HepG2 (cell line): ENCODE data around the gene PCNX1. TPM values are rescaled to one million over a fixed set of nuclear protein-coding genes. Genes with fewer than 3 reads are reported as not detected.

ENCODE experiments used
- ATAC-seq: fragments of 200-7000 bp; cut with Tn5 transposase; 3 replicates; pipeline ENCODE4 v1.9.1; 2020; ENCODE audit warnings: mild to moderate bottlenecking, moderate library complexity
- BruUV-seq: library from RNA; stranded (reverse); fragments of 400-500 nt; replicated peaks from 2 replicates; lab custom pipeline; 2021; lab: Mats Ljungman, UMichigan
- CTCF ChIA-PET: fragments of 300-600 bp; formaldehyde crosslinking; extraction: SDS; loops from one replicate; lab custom pipeline; 2021; ENCODE audit warnings: low total read pairs, inconsistent platforms, low intra/inter-chr PET ratio; lab: Yijun Ruan, JAX
- POLR2A ChIA-PET: fragments of 350-600 bp; sonication (Branson Sonifier 250); formaldehyde crosslinking; loops from one replicate; lab custom pipeline; 2020; ENCODE audit warnings: antibody characterized with exemption, inconsistent platforms; lab: Yijun Ruan, JAX
- DNase-seq: peaks from one replicate; pipeline ENCODE4 v3.0.0-alpha.2; 2015; ENCODE audit warnings: low spot score
- FAIRE-seq: peaks from 3 replicates; lab custom pipeline; 2011; peaks lifted over from hg19 to GRCh38; lab: Jason Lieb, UNC
- H2AFZ ChIP-seq: one replicate; pipeline ENCODE4 v1.6.1; 2011; ENCODE audit warnings: low read length, inconsistent platforms
- H3K27ac ChIP-seq: fragments of 300-600 bp; 3 replicates; pipeline ENCODE4 v1.8.0; 2011; ENCODE audit warnings: mixed run types, mild to moderate bottlenecking, mixed read lengths, low read length, inconsistent platforms; ENCODE audit not compliant: insufficient read depth; ENCODE audit errors: extremely low read length
- H3K27me3 ChIP-seq, 2 experiments: fragments of 200-600 bp in 1 of 2; 2 replicates in 1 of 2; 3 replicates in 1 of 2; pipeline versions ENCODE4 v1.6.0 to v1.8.0; 2011; ENCODE audit warnings: low read length in 2 of 2, mild to moderate bottlenecking in 2 of 2, moderate library complexity in 2 of 2, inconsistent platforms in 1 of 2; ENCODE audit not compliant: insufficient read depth in 2 of 2, control insufficient read depth in 1 of 2
- H3K36me3 ChIP-seq, 2 experiments: fragments of 200-600 bp in 1 of 2; replicated peaks in 1 of 2; 2 replicates in 1 of 2; 3 replicates in 1 of 2; pipeline versions ENCODE4 v1.5.1 to v1.8.0; 2011; ENCODE audit warnings: low read length in 2 of 2, inconsistent platforms in 1 of 2; ENCODE audit not compliant: insufficient read depth in 2 of 2, control insufficient read depth in 1 of 2
- H3K4me1 ChIP-seq: 2 replicates; pipeline ENCODE4 v1.5.1; 2012; ENCODE audit warnings: low read length, inconsistent platforms; ENCODE audit not compliant: insufficient read depth
- H3K4me2 ChIP-seq: 2 replicates; pipeline ENCODE4 v1.6.0; 2011; ENCODE audit warnings: low read depth, low read length, inconsistent platforms
- H3K4me3 ChIP-seq, 3 experiments: fragments of 200-600 bp in 1 of 3; sonication (generic), shearing (Covaris generic) in 1 of 3; replicated peaks in 1 of 3; 2 replicates each; pipeline ENCODE4 v1.5.1; 2011 to 2016; ENCODE audit warnings: low read length in 3 of 3, inconsistent platforms in 2 of 3, low read depth in 2 of 3, mild to moderate bottlenecking in 2 of 3, control low read depth in 1 of 3, mixed read lengths in 1 of 3; ENCODE audit not compliant: insufficient read depth in 1 of 3
- H3K79me2 ChIP-seq: one replicate; pipeline ENCODE4 v1.6.1; 2011; ENCODE audit warnings: low read length, inconsistent platforms; ENCODE audit not compliant: insufficient read depth
- H3K9ac ChIP-seq: 2 replicates; pipeline ENCODE4 v1.6.0; 2011; ENCODE audit warnings: mild to moderate bottlenecking, low read depth, low read length, inconsistent platforms; ENCODE audit not compliant: insufficient read depth
- H3K9me3 ChIP-seq: 2 replicates; pipeline ENCODE4 v1.5.1; 2012; ENCODE audit warnings: mild to moderate bottlenecking, low read length
- H4K20me1 ChIP-seq: 2 replicates; pipeline ENCODE4 v1.6.0; 2011; ENCODE audit warnings: inconsistent platforms, mild to moderate bottlenecking, low read length, moderate library complexity; ENCODE audit not compliant: insufficient read depth
- ATRX ChIP-seq: sonication (generic); formaldehyde crosslinking; IDR thresholded peaks from 2 replicates; pipeline ENCODE4 v1.4.0; 2020; ENCODE audit warnings: missing genetic modification reagents, borderline replicate concordance
- HDAC1 ChIP-seq: sonication (generic); formaldehyde crosslinking; IDR thresholded peaks from 2 replicates; pipeline ENCODE4 v1.5.1; 2020; ENCODE audit warnings: mild to moderate bottlenecking, missing genetic modification reagents
- HDAC2 ChIP-seq: sonication (generic); formaldehyde crosslinking; IDR thresholded peaks from 2 replicates; pipeline ENCODE4 v1.4.0; 2020; ENCODE audit warnings: missing genetic modification reagents
- KAT7 ChIP-seq: IDR thresholded peaks from 2 replicates; pipeline ENCODE4 v1.6.1; 2018; ENCODE audit warnings: borderline replicate concordance, missing compliant biosample characterization
- MYPOP ChIP-seq: sonication (generic); formaldehyde crosslinking; IDR thresholded peaks from 2 replicates; pipeline ENCODE4 v1.8.1; 2023; ENCODE audit warnings: mild to moderate bottlenecking, moderate library complexity, missing genetic modification reagents
- PREB ChIP-seq: sonication (generic); formaldehyde crosslinking; IDR thresholded peaks from 2 replicates; pipeline ENCODE4 v1.4.0; 2020; ENCODE audit warnings: missing genetic modification reagents
- THAP11 ChIP-seq: IDR thresholded peaks from 2 replicates; pipeline ENCODE4 v1.6.1; 2016; ENCODE audit warnings: missing biosample characterization, missing genetic modification reagents
- ZBTB3 ChIP-seq: sonication (generic); formaldehyde crosslinking; IDR thresholded peaks from 2 replicates; pipeline ENCODE4 v1.4.0; 2020; ENCODE audit warnings: low read depth, mild to moderate bottlenecking, moderate library complexity, missing genetic modification reagents, borderline replicate concordance
- ZBTB7B ChIP-seq: sonication (generic); formaldehyde crosslinking; IDR thresholded peaks from 2 replicates; pipeline ENCODE4 v1.4.0; 2020; ENCODE audit warnings: missing genetic modification reagents
- ZNF121 ChIP-seq: sonication (generic); formaldehyde crosslinking; IDR thresholded peaks from 2 replicates; pipeline ENCODE4 v1.5.0; 2020; ENCODE audit warnings: mild to moderate bottlenecking, missing genetic modification reagents
- ZNF513 ChIP-seq: sonication (generic); formaldehyde crosslinking; conservative IDR thresholded peaks from 2 replicates; pipeline ENCODE4 v1.5.0; 2020; ENCODE audit warnings: missing genetic modification reagents
- ZNF616 ChIP-seq: sonication (generic); formaldehyde crosslinking; IDR thresholded peaks from 2 replicates; pipeline ENCODE4 v1.5.0; 2020; ENCODE audit warnings: low read depth, mild to moderate bottlenecking, missing genetic modification reagents
- ZNF619 ChIP-seq: sonication (generic); formaldehyde crosslinking; IDR thresholded peaks from 2 replicates; pipeline ENCODE4 v1.4.0; 2020; ENCODE audit warnings: mild to moderate bottlenecking, missing genetic modification reagents
- ZNF792 ChIP-seq: IDR thresholded peaks from 2 replicates; pipeline ENCODE4 v1.6.1; 2016
- WGBS: methylation state at CpG from one replicate; pipeline ENCODE4 v1.1.6; 2017; ENCODE audit warnings: low lambda C conversion rate; 5-methylcytosine and 5-hydroxymethylcytosine counted together
- in situ Hi-C: cut with HindIII; loops from 2 replicates; pipeline ENCODE4 v1.10.0; 2017; ENCODE audit warnings: low pct_unique_long_range_greater_than_20kb; ENCODE audit not compliant: extremely low pct_ligation_motif_present
- intact Hi-C: fragments of 100-400 bp; cut with micrococcal nuclease; formaldehyde crosslinking; loops from one replicate; pipeline ENCODE4 v1.10.0; 2022; ENCODE audit not compliant: unreplicated experiment
- polyA plus RNA-seq, 8 experiments: library from polyadenylated mRNA; depleted of rRNA in 3 of 8; stranded (reverse) in 7 of 8; unstranded in 1 of 8; fragments of >200 nt; fragmentation: Illumina TruSeq in 4 of 8; extraction: Trizol in 4 of 8; gene quantifications; 2 replicates each; pipeline versions ENCODE4 v1.2.1 to v1.2.3, GENCODE V29; 2011 to 2016; ENCODE audit warnings: low read depth in 4 of 8, missing spikeins in 1 of 8, mixed read lengths in 1 of 8; ENCODE audit not compliant: insufficient read depth in 1 of 8
- total RNA-seq, 5 experiments: library from RNA; depleted of rRNA; stranded (reverse); fragments of >200 nt; fragmentation: Illumina TruSeq; extraction: Trizol; gene quantifications; 2 replicates each; pipeline ENCODE4 v1.2.3, GENCODE V29; 2016; ENCODE audit warnings: low read depth in 1 of 5
- TF ChIP-seq, protein P1 (sequence below): sonication (generic); formaldehyde crosslinking; IDR thresholded peaks from 2 replicates; pipeline ENCODE4 v1.4.0; 2020; ENCODE audit warnings: missing genetic modification reagents

The PCNX1 gene
- total and polyA plus RNA-seq, 2 of the 13 experiments (the other 11 are each of a cell fraction or from before 2014, with no cell fraction given): 24.9 to 30.3 TPM

GRCh38 chr14:70898111-70898745 is 9.0 kb upstream of the PCNX1 start:
- Histone ChIP-seq H3K27me3 (peaks cover 0 to 3% of the 10 kb centered on the region in 2 experiments; a peak in 2 of 5 replicates), H3K9ac (no peak overlapping the region), H3K9me3 (no peaks in the 10 kb centered on the region), H3K4me3 (no peak overlapping the region), H3K27ac (no peak overlapping the region)
- 28% methylated on average over 3 of the region's 3 CpGs for WGBS
- TF ChIP-seq PREB (no peak), ZNF619 (CRISPR knock-in tag) (no peak), ZBTB3 (no peak), ZNF513 (CRISPR knock-in tag) (no peak), ZNF121 (CRISPR knock-in tag) (no peak), KAT7 (no peak), HDAC1 (CRISPR knock-in tag) (no peak), ZNF792 (no peak), ZNF616 (CRISPR knock-in tag) (no peak), ZBTB7B (CRISPR knock-in tag) (no peak), ATRX (CRISPR knock-in tag) (no peak), MYPOP (CRISPR knock-in tag) (no peak), THAP11 (CRISPR knock-in tag) (no peak), HDAC2 (CRISPR knock-in tag) (no peak)
- TF ChIP-seq, protein P1, sequence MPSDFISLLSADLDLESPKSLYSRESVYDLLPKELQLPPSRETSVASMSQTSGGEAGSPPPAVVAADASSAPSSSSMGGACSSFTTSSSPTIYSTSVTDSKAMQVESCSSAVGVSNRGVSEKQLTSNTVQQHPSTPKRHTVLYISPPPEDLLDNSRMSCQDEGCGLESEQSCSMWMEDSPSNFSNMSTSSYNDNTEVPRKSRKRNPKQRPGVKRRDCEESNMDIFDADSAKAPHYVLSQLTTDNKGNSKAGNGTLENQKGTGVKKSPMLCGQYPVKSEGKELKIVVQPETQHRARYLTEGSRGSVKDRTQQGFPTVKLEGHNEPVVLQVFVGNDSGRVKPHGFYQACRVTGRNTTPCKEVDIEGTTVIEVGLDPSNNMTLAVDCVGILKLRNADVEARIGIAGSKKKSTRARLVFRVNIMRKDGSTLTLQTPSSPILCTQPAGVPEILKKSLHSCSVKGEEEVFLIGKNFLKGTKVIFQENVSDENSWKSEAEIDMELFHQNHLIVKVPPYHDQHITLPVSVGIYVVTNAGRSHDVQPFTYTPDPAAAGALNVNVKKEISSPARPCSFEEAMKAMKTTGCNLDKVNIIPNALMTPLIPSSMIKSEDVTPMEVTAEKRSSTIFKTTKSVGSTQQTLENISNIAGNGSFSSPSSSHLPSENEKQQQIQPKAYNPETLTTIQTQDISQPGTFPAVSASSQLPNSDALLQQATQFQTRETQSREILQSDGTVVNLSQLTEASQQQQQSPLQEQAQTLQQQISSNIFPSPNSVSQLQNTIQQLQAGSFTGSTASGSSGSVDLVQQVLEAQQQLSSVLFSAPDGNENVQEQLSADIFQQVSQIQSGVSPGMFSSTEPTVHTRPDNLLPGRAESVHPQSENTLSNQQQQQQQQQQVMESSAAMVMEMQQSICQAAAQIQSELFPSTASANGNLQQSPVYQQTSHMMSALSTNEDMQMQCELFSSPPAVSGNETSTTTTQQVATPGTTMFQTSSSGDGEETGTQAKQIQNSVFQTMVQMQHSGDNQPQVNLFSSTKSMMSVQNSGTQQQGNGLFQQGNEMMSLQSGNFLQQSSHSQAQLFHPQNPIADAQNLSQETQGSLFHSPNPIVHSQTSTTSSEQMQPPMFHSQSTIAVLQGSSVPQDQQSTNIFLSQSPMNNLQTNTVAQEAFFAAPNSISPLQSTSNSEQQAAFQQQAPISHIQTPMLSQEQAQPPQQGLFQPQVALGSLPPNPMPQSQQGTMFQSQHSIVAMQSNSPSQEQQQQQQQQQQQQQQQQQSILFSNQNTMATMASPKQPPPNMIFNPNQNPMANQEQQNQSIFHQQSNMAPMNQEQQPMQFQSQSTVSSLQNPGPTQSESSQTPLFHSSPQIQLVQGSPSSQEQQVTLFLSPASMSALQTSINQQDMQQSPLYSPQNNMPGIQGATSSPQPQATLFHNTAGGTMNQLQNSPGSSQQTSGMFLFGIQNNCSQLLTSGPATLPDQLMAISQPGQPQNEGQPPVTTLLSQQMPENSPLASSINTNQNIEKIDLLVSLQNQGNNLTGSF (CRISPR knock-in tag): no peak
- TF ChIP-seq, all 625 proteins: peak for 0
- Histone ChIP-seq H2AFZ (no peak overlapping the region), H3K4me1 (peaks cover 42% of the 10 kb centered on the region), H3K4me2 (no peak overlapping the region), H3K36me3 (no peaks in the 10 kb centered on the region), H4K20me1 (no peaks in the 10 kb centered on the region), H3K79me2 (no peaks in the 10 kb centered on the region)
- BruUV-seq: no TSS peak
- DNase-seq: no peak
- intact Hi-C loops: no loop called here
- in situ Hi-C loops: no loop called here
- POLR2A ChIA-PET: no interaction called here
- CTCF ChIA-PET: no interaction called here
- no peak for ATAC-seq
- FAIRE-seq: no peak
